ENCODE measurements around the gene WDR18. TPM values are rescaled to one million over a fixed set of nuclear protein-coding genes. Genes with fewer than 3 reads are reported as not detected.

WDR18 gene
- polyA plus RNA-seq, 1 of the 3 experiments (the other 2 are of a cell fraction): 47.9 TPM

GRCh38 chr19:954272-954671, 29.9 kb upstream of the WDR18 start:
- H3K4me3 ChIP-seq (ENCODE audit: low read depth in 2 of 2, low read length in 1 of 2): no peak overlapping the region
- no peak for TF ChIP-seq RXRA (IDR thresholded peaks at IDR 0.05; ENCODE audit: borderline replicate concordance, low read depth)
- TF ChIP-seq CTCF (IDR thresholded peaks at IDR 0.05): no peak
- TF ChIP-seq POLR2AphosphoS5 (IDR thresholded peaks at IDR 0.05; ENCODE audit: low read depth, low read length): no peak
- TF ChIP-seq ELF1 (IDR thresholded peaks at IDR 0.05): no peak
- no peak for TF ChIP-seq SMC3 (IDR thresholded peaks at IDR 0.05; ENCODE audit: low read depth, low read length)
- TF ChIP-seq NRF1 (IDR thresholded peaks at IDR 0.05; ENCODE audit: low read depth, low read length): no peak
- TF ChIP-seq MAX (IDR thresholded peaks at IDR 0.05; ENCODE audit: low read depth): no peak
- no peak for TF ChIP-seq MEF2A (IDR thresholded peaks at IDR 0.05; ENCODE audit: borderline replicate concordance, low read depth)
- TF ChIP-seq NFIC (IDR thresholded peaks at IDR 0.05; ENCODE audit: borderline replicate concordance): no peak
- ChIA-PET POLR2A (no interaction called here), CTCF (no interaction called here)
- H3K9me3 ChIP-seq: no peaks in the 10 kb centered on the region
- no peak overlapping the region for H3K4me2 ChIP-seq
- H3K36me3 ChIP-seq (replicated peaks in 1 of 2; ENCODE audit: control insufficient read depth in 1 of 2, insufficient read depth in 2 of 2, low read length in 1 of 2): no peaks in the 10 kb centered on the region
- no peaks in the 10 kb centered on the region for H3F3A ChIP-seq (replicated peaks; ENCODE audit: insufficient read depth)
- no peaks in the 10 kb centered on the region for H3K9me2 ChIP-seq
- H3K4me1 ChIP-seq (ENCODE audit: control insufficient read depth in 1 of 2, insufficient read depth in 2 of 2, low read depth in 1 of 2, low read length in 1 of 2): peaks cover 5 to 21% of the 10 kb centered on the region in 2 experiments; a peak in 2 of 4 replicates
- DNase-seq: no peak
- peaks cover 24% of the 10 kb centered on the region; the same call in 1 of the 2 replicates for H4K20me1 ChIP-seq (ENCODE audit: insufficient read depth)
- no peaks in the 10 kb centered on the region for H3K27me3 ChIP-seq (ENCODE audit: insufficient read depth)
- H3K79me2 ChIP-seq (ENCODE audit: insufficient read depth): no peaks in the 10 kb centered on the region
- no peak overlapping the region for H3K9ac ChIP-seq
- 90% methylated on average over 12 of the region's 14 CpGs for WGBS (ENCODE audit: low lambda C conversion rate)
- H2AFZ ChIP-seq (ENCODE audit: low read depth): no peak overlapping the region
- H3K27ac ChIP-seq (ENCODE audit: low read depth in 2 of 2, low read length in 1 of 2): no peak overlapping the region

- ChIA-PET POLR2A (no interaction called here), CTCF (interaction anchor here (0.9 to 2.0 kb wide), 3 partner anchors 10 to 268 kb away, joined by 3 to 12 read pairs (median 3); partner anchors contain the start of gene WDR18)
- no peak overlapping the region for H3K9ac ChIP-seq
- no peak overlapping the region for H3K4me3 ChIP-seq (ENCODE audit: low read depth in 2 of 2, low read length in 1 of 2)
- peaks cover 24% of the 10 kb centered on the region; the same call in 1 of the 2 replicates for H4K20me1 ChIP-seq (ENCODE audit: insufficient read depth)
- no peaks in the 10 kb centered on the region for H3K36me3 ChIP-seq (replicated peaks in 1 of 2; ENCODE audit: control insufficient read depth in 1 of 2, insufficient read depth in 2 of 2, low read length in 1 of 2)
- H3K9me2 ChIP-seq: no peaks in the 10 kb centered on the region
- no peaks in the 10 kb centered on the region for H3K79me2 ChIP-seq (ENCODE audit: insufficient read depth)
- no peaks in the 10 kb centered on the region for H3K9me3 ChIP-seq
- 93% methylated on average over 23 of the region's 43 CpGs for WGBS (ENCODE audit: low lambda C conversion rate)
- H2AFZ ChIP-seq (ENCODE audit: low read depth): no peak overlapping the region
- H3K4me2 ChIP-seq: no peak overlapping the region
- peaks cover 5 to 21% of the 10 kb centered on the region in 2 experiments; a peak in 2 of 4 replicates for H3K4me1 ChIP-seq (ENCODE audit: control insufficient read depth in 1 of 2, insufficient read depth in 2 of 2, low read depth in 1 of 2, low read length in 1 of 2)
- no peaks in the 10 kb centered on the region for H3F3A ChIP-seq (replicated peaks; ENCODE audit: insufficient read depth)
- H3K27ac ChIP-seq (ENCODE audit: low read depth in 2 of 2, low read length in 1 of 2): no peak overlapping the region
- no peak for DNase-seq
- no peaks in the 10 kb centered on the region for H3K27me3 ChIP-seq (ENCODE audit: insufficient read depth)
- TF ChIP-seq YY1 (IDR thresholded peaks at IDR 0.05; ENCODE audit: low read depth) (no peak), USF1 (IDR thresholded peaks at IDR 0.05; ENCODE audit: borderline replicate concordance, low read depth) (no peak), EZH2phosphoT487 (IDR thresholded peaks at IDR 0.05; ENCODE audit: borderline replicate concordance, low read depth) (no peak), RCOR1 (IDR thresholded peaks at IDR 0.05; ENCODE audit: low read length) (no peak), REST (IDR thresholded peaks at IDR 0.05; ENCODE audit: low read depth, low read length) (no peak), ZBTB33 (IDR thresholded peaks at IDR 0.05; ENCODE audit: borderline replicate concordance, low read depth) (no peak), GABPA (IDR thresholded peaks at IDR 0.05; ENCODE audit: low read depth) (no peak), USF2 (IDR thresholded peaks at IDR 0.05; ENCODE audit: borderline replicate concordance, low read depth, low read length) (no peak)
Measured at GRCh38 chr19:954672-955494, 29.3 kb upstream of the WDR18 start.

All from SK-N-SH (cell line).